GM23248 (cell line): ENCODE measurements around the gene EVX2. TPM values are rescaled to one million over a fixed set of nuclear protein-coding genes. Genes with fewer than 3 reads are reported as not detected.

Experiments used
- DNase-seq: peaks from one replicate; pipeline ENCODE4 v3.0.0-alpha.2; 2015
- H2AFZ ChIP-seq: fragments of 200-600 bp; sonication (generic); 2 replicates; pipeline ENCODE4 v1.6.1; 2016; ENCODE audit warnings: antibody characterized with exemption
- H3F3A ChIP-seq: fragments of 200-600 bp; sonication (generic); 2 replicates; pipeline ENCODE4 v1.6.1; 2016; ENCODE audit warnings: mild to moderate bottlenecking, antibody characterized with exemption, mixed run types; ENCODE audit not compliant: insufficient read depth
- H3K27ac ChIP-seq: fragments of 200-600 bp; sonication (generic); 2 replicates; pipeline ENCODE4 v1.5.1; 2016; ENCODE audit warnings: mild to moderate bottlenecking
- H3K27me3 ChIP-seq: fragments of 200-600 bp; sonication (generic); replicated peaks from 2 replicates; pipeline ENCODE4 v1.6.1; 2016; ENCODE audit warnings: mild to moderate bottlenecking; ENCODE audit not compliant: insufficient read depth
- H3K36me3 ChIP-seq: fragments of 200-600 bp; sonication (generic); 2 replicates; pipeline ENCODE4 v1.6.1; 2016; ENCODE audit warnings: low read depth, mild to moderate bottlenecking
- H3K4me1 ChIP-seq: fragments of 200-600 bp; sonication (generic); 2 replicates; pipeline ENCODE4 v1.6.1; 2016; ENCODE audit warnings: mild to moderate bottlenecking; ENCODE audit not compliant: insufficient read depth
- H3K4me2 ChIP-seq: fragments of 200-600 bp; sonication (generic); one replicate; pipeline ENCODE4 v1.6.1; 2016; ENCODE audit warnings: mild to moderate bottlenecking; ENCODE audit not compliant: unreplicated experiment
- H3K4me3 ChIP-seq: fragments of 200-600 bp; sonication (generic); 2 replicates; pipeline ENCODE4 v1.5.1; 2016; ENCODE audit warnings: mild to moderate bottlenecking
- H3K79me2 ChIP-seq: fragments of 200-600 bp; sonication (generic); 2 replicates; pipeline ENCODE4 v1.6.1; 2016; ENCODE audit warnings: mild to moderate bottlenecking; ENCODE audit not compliant: insufficient read depth
- H3K9ac ChIP-seq: fragments of 200-600 bp; sonication (generic); 2 replicates; pipeline ENCODE4 v1.6.1; 2016; ENCODE audit warnings: mild to moderate bottlenecking
- H3K9me2 ChIP-seq: fragments of 200-600 bp; sonication (generic); 2 replicates; pipeline ENCODE4 v1.6.1; 2016; ENCODE audit warnings: mixed run types, mild to moderate bottlenecking, moderate library complexity; ENCODE audit not compliant: insufficient read depth
- H3K9me3 ChIP-seq: fragments of 200-600 bp; sonication (generic); one replicate; pipeline ENCODE4 v1.6.1; 2017; ENCODE audit warnings: low read depth
- H4K20me1 ChIP-seq: fragments of 200-600 bp; sonication (generic); 2 replicates; pipeline ENCODE4 v1.6.0; 2016; ENCODE audit not compliant: insufficient read depth
- EZH2 ChIP-seq: fragments of 200-600 bp; sonication (generic); IDR thresholded peaks from 2 replicates; pipeline ENCODE4 v1.6.1; 2018; ENCODE audit warnings: antibody characterized with exemption, mild to moderate bottlenecking; ENCODE audit not compliant: insufficient read depth, poor library complexity, severe bottlenecking
- EZH2phosphoT487 ChIP-seq: fragments of 200-600 bp; sonication (generic); IDR thresholded peaks from 2 replicates; pipeline ENCODE4 v1.6.1; 2018; ENCODE audit warnings: antibody characterized with exemption, moderate library complexity, mild to moderate bottlenecking, low read depth; ENCODE audit not compliant: insufficient read depth
- WGBS, 2 experiments: methylation state at CpG; one replicate each; pipeline ENCODE4 v1.1.6; 2015 to 2017; ENCODE audit warnings: low lambda C conversion rate in 2 of 2, low coverage in 1 of 2; ENCODE audit errors: missing lambda C conversion rate in 2 of 2; 5-methylcytosine and 5-hydroxymethylcytosine counted together
- in situ Hi-C: fragments of 300-500 bp; cut with MboI; formaldehyde crosslinking; loops from 2 replicates; pipeline ENCODE4 v1.15.0; 2020
- polyA plus RNA-seq: library from polyadenylated mRNA; unstranded; fragments of >200 nt; fragmentation: Nextera tagmentation; extraction: Ambion mirVana; gene quantifications from 2 replicates; pipeline ENCODE4 v1.2.1, GENCODE V29; 2016
- total RNA-seq: library from RNA; depleted of rRNA; stranded (reverse); fragments of >200 nt; shearing (Covaris generic); gene quantifications from 2 replicates; pipeline ENCODE4 v1.2.3, GENCODE V29; 2014

EVX2 gene
- total and polyA plus RNA-seq, 2 experiments from 2014 or later: not detected

DNA sequence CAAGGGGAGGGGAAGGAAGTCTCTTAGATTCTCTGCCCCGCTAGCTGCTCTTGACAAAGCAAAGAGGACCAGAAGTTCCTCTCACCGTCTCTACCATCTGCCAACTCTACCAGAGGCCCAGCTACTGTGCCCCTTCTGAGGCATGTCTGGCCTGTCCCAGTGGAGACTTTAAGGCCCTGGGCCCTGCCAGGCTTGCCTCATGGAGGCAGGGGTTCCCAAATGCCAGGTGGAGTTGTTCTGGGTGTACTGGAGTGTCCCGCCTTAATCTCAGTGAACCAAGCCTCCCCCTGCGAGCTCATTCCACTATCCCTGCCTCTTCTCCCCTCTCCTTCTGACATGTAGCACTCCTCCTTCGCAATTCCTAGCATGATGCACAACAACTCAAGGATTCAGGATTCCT lies 18.1 kb upstream of the EVX2 start:
- Histone ChIP-seq H3K9ac (no peak overlapping the region), H4K20me1 (no peaks in the 10 kb centered on the region), H3K9me2 (no peaks in the 10 kb centered on the region), H2AFZ (no peak overlapping the region), H3K36me3 (no peaks in the 10 kb centered on the region), H3K27me3 (no peaks in the 10 kb centered on the region), H3K4me3 (no peak overlapping the region), H3K27ac (no peak overlapping the region), H3F3A (peaks cover 27% of the 10 kb centered on the region), H3K4me1 (peaks cover 8% of the 10 kb centered on the region), H3K4me2 (no peak overlapping the region), H3K79me2 (peaks cover 51% of the 10 kb centered on the region), H3K9me3 (no peaks in the 10 kb centered on the region)
- no peak for DNase-seq
- 91 to 99% methylated on average over 5 of the region's 5 CpGs for WGBS, 2 experiments
- in situ Hi-C loops: loop anchor here (25.0 kb wide), 1 partner anchor 1635 kb away; no protein-coding TSS in a partner anchor
- TF ChIP-seq EZH2 (no peak), EZH2phosphoT487 (no peak)

DNA sequence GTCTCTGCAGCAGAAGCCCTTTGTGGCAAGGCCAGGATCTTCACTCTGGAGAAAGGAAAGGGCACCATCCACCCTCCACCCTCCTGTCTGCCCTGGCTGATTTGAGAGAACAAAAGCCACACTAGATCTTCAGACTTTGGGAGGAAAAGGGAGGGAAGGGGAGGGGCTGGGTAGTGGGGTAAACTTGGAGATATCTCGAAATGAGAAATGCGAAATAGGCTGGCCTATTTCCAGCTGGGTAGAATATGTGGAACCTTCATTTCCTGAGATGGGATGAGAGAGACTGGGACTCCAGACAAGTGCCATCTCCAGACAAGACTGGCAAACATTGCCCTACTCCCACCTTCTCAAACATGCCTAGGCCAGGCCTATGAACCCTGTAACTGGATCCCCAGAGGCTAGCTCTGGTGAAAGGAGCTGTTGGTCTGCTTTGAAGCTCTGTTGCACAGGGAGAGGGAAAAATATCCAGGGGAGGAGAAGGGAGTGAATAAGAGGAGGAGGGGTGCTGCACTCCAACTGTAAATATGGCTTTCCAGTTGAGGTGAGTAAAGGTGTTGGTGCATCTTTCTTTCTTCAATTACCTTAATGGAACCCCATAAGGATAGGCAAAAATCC lies 17.6 kb upstream of the EVX2 start:
- Histone ChIP-seq H3K4me1 (peaks cover 8% of the 10 kb centered on the region), H3K9me3 (no peaks in the 10 kb centered on the region), H3K4me2 (no peak overlapping the region), H4K20me1 (no peaks in the 10 kb centered on the region), H3K79me2 (peaks cover 46% of the 10 kb centered on the region), H3K4me3 (no peak overlapping the region), H2AFZ (no peak overlapping the region), H3K27ac (no peak overlapping the region), H3F3A (peaks cover 30% of the 10 kb centered on the region), H3K36me3 (no peaks in the 10 kb centered on the region), H3K27me3 (no peaks in the 10 kb centered on the region), H3K9ac (no peak overlapping the region), H3K9me2 (no peaks in the 10 kb centered on the region)
- in situ Hi-C loops: loop anchor here (25.0 kb wide), 1 partner anchor 1636 kb away; no protein-coding TSS in a partner anchor
- DNase-seq: no peak
- TF ChIP-seq EZH2phosphoT487 (no peak), EZH2 (no peak)
- WGBS, 2 experiments: 83 to 88% methylated on average over 2 of the region's 2 CpGs

DNA sequence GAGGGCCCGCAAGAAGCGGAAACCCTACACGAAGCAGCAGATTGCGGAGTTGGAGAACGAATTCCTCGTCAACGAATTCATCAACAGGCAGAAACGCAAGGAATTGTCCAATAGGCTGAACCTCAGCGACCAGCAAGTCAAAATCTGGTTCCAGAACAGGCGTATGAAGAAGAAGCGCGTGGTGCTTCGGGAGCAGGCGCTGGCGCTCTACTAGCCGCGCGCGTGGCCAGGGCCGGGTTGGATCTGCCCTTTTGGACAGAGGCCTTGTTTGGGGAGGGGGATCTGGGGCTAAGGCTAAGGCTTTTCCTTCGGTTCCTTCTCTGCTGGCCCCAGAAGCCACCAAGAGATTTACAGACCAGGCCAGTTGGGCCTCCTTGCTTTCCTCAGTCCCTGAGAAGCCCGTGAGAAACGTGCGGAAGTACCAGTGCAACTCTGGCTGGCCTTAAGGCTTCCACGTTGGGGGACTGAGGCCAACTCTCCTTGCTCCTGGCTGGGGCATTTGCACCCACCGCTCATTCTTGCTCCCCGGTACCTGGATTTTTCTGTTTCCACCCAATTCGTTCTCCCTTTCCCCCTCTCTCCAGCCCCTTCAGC lies 16.9 kb upstream of the EVX2 start:
- no peak for TF ChIP-seq EZH2
- TF ChIP-seq EZH2phosphoT487: no peak
- Histone ChIP-seq H3K9ac (no peak overlapping the region), H3K9me2 (no peaks in the 10 kb centered on the region), H3K4me3 (no peak overlapping the region), H3K27ac (no peak overlapping the region), H3K4me1 (peaks cover 8% of the 10 kb centered on the region), H3F3A (peaks cover 26% of the 10 kb centered on the region), H3K9me3 (no peaks in the 10 kb centered on the region), H3K4me2 (no peak overlapping the region), H3K36me3 (no peaks in the 10 kb centered on the region), H2AFZ (no peak overlapping the region), H4K20me1 (no peaks in the 10 kb centered on the region), H3K27me3 (no peaks in the 10 kb centered on the region), H3K79me2 (peaks cover 39% of the 10 kb centered on the region)
- WGBS, 2 experiments: 95 to 96% methylated on average over 26 to 28 of the region's 28 CpGs
- no peak for DNase-seq
- in situ Hi-C loops: loop anchor here (25.0 kb wide), 1 partner anchor 1637 kb away; no protein-coding TSS in a partner anchor

DNA sequence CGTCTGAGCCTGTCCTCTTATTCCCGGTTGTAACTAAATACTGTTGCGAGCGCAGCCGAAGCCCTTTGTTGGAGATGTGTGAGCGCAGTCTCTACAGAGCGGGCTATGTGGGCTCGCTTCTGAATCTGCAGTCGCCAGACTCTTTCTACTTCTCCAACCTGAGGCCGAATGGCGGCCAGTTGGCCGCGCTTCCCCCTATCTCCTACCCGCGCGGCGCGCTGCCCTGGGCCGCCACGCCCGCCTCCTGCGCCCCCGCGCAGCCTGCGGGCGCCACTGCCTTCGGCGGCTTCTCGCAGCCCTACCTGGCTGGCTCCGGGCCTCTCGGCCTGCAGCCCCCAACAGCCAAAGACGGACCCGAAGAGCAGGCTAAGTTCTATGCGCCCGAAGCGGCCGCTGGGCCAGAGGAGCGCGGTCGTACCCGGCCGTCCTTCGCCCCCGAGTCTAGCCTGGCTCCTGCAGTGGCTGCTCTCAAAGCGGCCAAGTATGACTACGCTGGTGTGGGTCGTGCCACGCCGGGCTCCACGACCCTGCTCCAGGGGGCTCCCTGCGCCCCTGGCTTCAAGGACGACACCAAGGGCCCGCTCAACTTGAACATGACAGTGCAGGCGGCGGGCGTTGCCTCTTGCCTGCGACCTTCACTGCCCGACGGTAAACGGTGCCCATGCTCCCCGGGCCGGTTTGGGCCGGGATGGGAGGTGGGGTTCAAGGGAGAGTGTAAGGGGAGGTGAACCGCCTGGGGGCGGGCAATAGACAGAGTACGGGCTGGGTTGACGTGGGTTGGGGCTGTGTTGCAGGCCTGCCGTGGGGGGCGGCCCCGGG lies 16.2 kb upstream of the EVX2 start, which contains the start of gene HOXD12:
Gene HOXD12, plus strand, starts transcription at position 68 of the 819 bp plus-strand sequence. Its CDS starts 7 bp downstream, at position 75.
- no peak within 1 kb of the TSS for H3K9ac ChIP-seq
- H3K4me3 ChIP-seq: peak within 1 kb of the TSS; percentile 79
- no peak for DNase-seq
- peaks cover 33% of the 10 kb centered on the region for H3K79me2 ChIP-seq
- in situ Hi-C loops: loop anchor here (25.0 kb wide), 1 partner anchor 1637 kb away; no protein-coding TSS in a partner anchor
- peak within 1 kb of the TSS; percentile 97 for H2AFZ ChIP-seq
- H3K27ac ChIP-seq: no peak within 1 kb of the TSS
- no peak for TF ChIP-seq EZH2
- no peak for TF ChIP-seq EZH2phosphoT487
- H3K4me2 ChIP-seq: peak within 1 kb of the TSS; percentile 100
- peaks cover 8% of the 10 kb centered on the region for H3K4me1 ChIP-seq
- H4K20me1 ChIP-seq: no peaks in the 10 kb centered on the region
- WGBS, 2 experiments: 87 to 89% methylated on average over 64 to 70 of the region's 70 CpGs
- H3K9me2 ChIP-seq: no peaks in the 10 kb centered on the region
- H3K27me3 ChIP-seq: no peaks in the 10 kb centered on the region
- peaks cover 26% of the 10 kb centered on the region for H3F3A ChIP-seq
- H3K9me3 ChIP-seq: no peaks in the 10 kb centered on the region
- no peaks in the 10 kb centered on the region for H3K36me3 ChIP-seq
